Transverse colon (tissue), 4 donors: Measurements from ENCODE around the gene NR1H2. TPM values are rescaled to one million over a fixed set of nuclear protein-coding genes. Genes with fewer than 3 reads are reported as not detected.

Experiments
- DNase-seq: peaks from one replicate; pipeline ENCODE4 v3.0.0-alpha.2; 2019
- H3K27ac ChIP-seq, 4 donors: fragments of 200-600 bp; sonication (generic); 2 replicates each; pipeline ENCODE4 v1.5.1; 2016 to 2018; ENCODE audit warnings: inconsistent platforms in 4 of 4
- H3K27me3 ChIP-seq: fragments of 200-600 bp; sonication (generic); 2 replicates; pipeline ENCODE4 v1.5.1; 2017; ENCODE audit warnings: inconsistent platforms
- H3K36me3 ChIP-seq, 4 donors: fragments of 200-600 bp; sonication (generic); 2 replicates each; pipeline ENCODE4 v1.5.1; 2017 to 2019; ENCODE audit warnings: inconsistent platforms in 4 of 4
- H3K4me1 ChIP-seq, 4 donors: fragments of 200-600 bp; sonication (generic); 2 replicates each; pipeline ENCODE4 v1.5.1; 2017 to 2020; ENCODE audit warnings: inconsistent platforms in 4 of 4
- H3K4me3 ChIP-seq, 4 donors: fragments of 200-600 bp; sonication (generic); 1 replicate in 1 of 4; 2 replicates in 3 of 4; pipeline versions ENCODE4 v1.5.1 to v1.6.1; 2017 to 2019; ENCODE audit warnings: inconsistent platforms in 4 of 4
- H3K9me3 ChIP-seq, 2 donors: fragments of 200-600 bp; sonication (generic); 2 replicates each; pipeline ENCODE4 v1.5.1; 2017 to 2019; ENCODE audit warnings: inconsistent platforms in 2 of 2
- CTCF ChIP-seq, 5 experiments: fragments of 200-600 bp in 3 of 5; fragments of 450-650 bp in 2 of 5; sonication (generic) in 3 of 5; IDR thresholded peaks; 1 replicate in 2 of 5; 2 replicates in 3 of 5; pipeline ENCODE4 v1.5.1; 2016 to 2017; ENCODE audit warnings: antibody characterized with exemption in 5 of 5, inconsistent platforms in 3 of 5, mild to moderate bottlenecking in 2 of 5, moderate library complexity in 1 of 5
- EP300 ChIP-seq: sonication (generic); formaldehyde crosslinking; IDR thresholded peaks from one replicate; pipeline ENCODE4 v1.6.1; 2017; ENCODE audit warnings: antibody characterized with exemption, low read depth
- POLR2A ChIP-seq: fragments of 450-650 bp; IDR thresholded peaks from one replicate; pipeline ENCODE4 v1.6.1; 2016; ENCODE audit warnings: antibody characterized with exemption, mild to moderate bottlenecking, moderate library complexity
- POLR2AphosphoS5 ChIP-seq, 3 donors: sonication (generic); formaldehyde crosslinking; IDR thresholded peaks; one replicate each; pipeline ENCODE4 v1.6.1; 2016; ENCODE audit warnings: antibody characterized with exemption in 3 of 3
- WGBS, 2 donors: methylation state at CpG; one replicate each; pipeline ENCODE4 v1.1.5; 2018; ENCODE audit warnings: low coverage in 1 of 2; 5-methylcytosine and 5-hydroxymethylcytosine counted together
- in situ Hi-C, 4 donors: fragments of 200-750 bp; cut with MboI; loops; one replicate each; pipeline versions ENCODE4 v1.15.0 to v1.15.1; 2017; ENCODE audit warnings: low sequenced_read_pairs in 3 of 4, low pct_ligation_motif_present in 1 of 4, low pct_unique_long_range_greater_than_20kb in 1 of 4
- intact Hi-C: fragments of 100-400 bp; cut with DNase I; formaldehyde crosslinking; loops from one replicate; pipeline ENCODE4 v1.15.1; 2023; ENCODE audit warnings: low total_unique reads
- total RNA-seq, 4 donors: library from RNA; depleted of rRNA; stranded (reverse); fragments of >200 nt; gene quantifications; one replicate each; pipeline ENCODE4 v1.1.0, GENCODE V29; 2016

The NR1H2 gene
- total RNA-seq, 4 donors from 2014 or later, result 80.8 to 192 (median 102) TPM

GRCh38 chr19:50359328-50359818 lies 16.9 kb upstream of the NR1H2 start:
- no peaks in the 10 kb centered on the region for H3K9me3 ChIP-seq
- TF ChIP-seq EP300 (no peak), CTCF (IDR thresholded peaks at IDR 0.05) (no peak), POLR2AphosphoS5 (IDR thresholded peaks at IDR 0.05) (no peak), POLR2A (no peak)
- no peaks in the 10 kb centered on the region for H3K27me3 ChIP-seq
- no peaks in the 10 kb centered on the region for H3K36me3 ChIP-seq
- 91 to 100% methylated on average over 1 to 11 of the region's 11 CpGs for WGBS, 2 donors
- in situ Hi-C loops (loop anchor here (10.0 to 25.0 kb wide), 2 partner anchors 103 to 425 kb away; no protein-coding TSS in a partner anchor), intact Hi-C loops (no loop called here)
- no peak overlapping the region for H3K27ac ChIP-seq
- H3K4me1 ChIP-seq, result peaks cover 0 to 11% (median 9%) of the 10 kb centered on the region in 4 donors
- H3K4me3 ChIP-seq, result no peak overlapping the region
- no peak for DNase-seq

- intact Hi-C loops (no loop called here), in situ Hi-C loops (loop anchor here in 3 of 4 donors (10.0 to 25.0 kb wide), 3 partner anchors 63 to 103 kb away; no protein-coding TSS in a partner anchor)
- no peak overlapping the region for H3K4me3 ChIP-seq
- no peak for DNase-seq
- no peak overlapping the region for H3K27ac ChIP-seq
- 80 to 86% methylated on average over 3 to 7 of the region's 7 CpGs for WGBS, 2 donors
- H3K27me3 ChIP-seq, result no peaks in the 10 kb centered on the region
- TF ChIP-seq POLR2A (no peak), CTCF (IDR thresholded peaks at IDR 0.05) (no peak), POLR2AphosphoS5 (IDR thresholded peaks at IDR 0.05) (no peak), EP300 (no peak)
- peaks cover 0 to 11% (median 9%) of the 10 kb centered on the region in 4 donors for H3K4me1 ChIP-seq
- no peaks in the 10 kb centered on the region for H3K36me3 ChIP-seq
- H3K9me3 ChIP-seq, result no peaks in the 10 kb centered on the region
Measured at GRCh38 chr19:50361290-50362029, 14.8 kb upstream of the NR1H2 start.

- Histone ChIP-seq H3K4me3 (no peak overlapping the region), H3K9me3 (no peaks in the 10 kb centered on the region), H3K27me3 (no peaks in the 10 kb centered on the region), H3K4me1 (peaks cover 0 to 11% (median 8%) of the 10 kb centered on the region in 4 donors), H3K27ac (no peak overlapping the region), H3K36me3 (no peaks in the 10 kb centered on the region)
- no peak for DNase-seq
- WGBS, 2 donors, result 85 to 92% methylated on average over 5 to 7 of the region's 7 CpGs
- in situ Hi-C loops (loop anchor here in 3 of 4 donors (10.0 to 25.0 kb wide), 3 partner anchors 63 to 103 kb away; no protein-coding TSS in a partner anchor), intact Hi-C loops (no loop called here)
- TF ChIP-seq POLR2AphosphoS5 (IDR thresholded peaks at IDR 0.05) (no peak), EP300 (no peak), CTCF (IDR thresholded peaks at IDR 0.05) (no peak), POLR2A (no peak)
Measured at GRCh38 chr19:50362030-50362412, 14.2 kb upstream of the NR1H2 start.

- 66 to 79% methylated on average over 9 to 11 of the region's 11 CpGs for WGBS, 2 donors
- Histone ChIP-seq H3K27ac (no peak overlapping the region), H3K36me3 (no peaks in the 10 kb centered on the region), H3K27me3 (no peaks in the 10 kb centered on the region), H3K9me3 (no peaks in the 10 kb centered on the region), H3K4me3 (no peak overlapping the region), H3K4me1 (peaks cover 0 to 9% (median under 1%) of the 10 kb centered on the region in 4 donors)
- TF ChIP-seq CTCF (IDR thresholded peaks at IDR 0.05) (no peak), POLR2AphosphoS5 (IDR thresholded peaks at IDR 0.05) (no peak), EP300 (no peak)
- intact Hi-C loops (no loop called here), in situ Hi-C loops (loop anchor here in 3 of 4 donors (10.0 to 25.0 kb wide), 3 partner anchors 62 to 102 kb away; no protein-coding TSS in a partner anchor)
- no peak for DNase-seq
Measured at GRCh38 chr19:50362656-50363424, 13.4 kb upstream of the NR1H2 start.
